Large intestine (tissue), 3 donors: ENCODE data around the gene CADM3. TPM values are rescaled to one million over a fixed set of nuclear protein-coding genes. Genes with fewer than 3 reads are reported as not detected.

Experiments
- DNase-seq, 2 donors: peaks; one replicate each; pipeline versions ENCODE4 v3.0.0 to v3.0.0-alpha.2; 2013
- H3K27ac ChIP-seq: one replicate; pipeline ENCODE4 v1.5.1; 2013; ENCODE audit warnings: low read length
- H3K27me3 ChIP-seq: 2 replicates; pipeline ENCODE4 v1.6.1; 2013; ENCODE audit warnings: low read length; ENCODE audit not compliant: control insufficient read depth, insufficient read depth
- H3K36me3 ChIP-seq: 2 replicates; pipeline ENCODE4 v1.6.1; 2013; ENCODE audit warnings: low read length; ENCODE audit not compliant: control insufficient read depth, insufficient read depth
- H3K4me1 ChIP-seq: one replicate; pipeline ENCODE4 v1.6.1; 2013; ENCODE audit warnings: low read length; ENCODE audit not compliant: control insufficient read depth, insufficient read depth
- H3K4me3 ChIP-seq: one replicate; pipeline ENCODE4 v1.5.1; 2013; ENCODE audit warnings: low read length
- H3K9me3 ChIP-seq: one replicate; pipeline ENCODE4 v1.6.1; 2013; ENCODE audit warnings: mild to moderate bottlenecking, low read depth, low read length, moderate library complexity; ENCODE audit not compliant: control insufficient read depth
- WGBS: methylation state at CpG from one replicate; pipeline ENCODE4 v1.1.5; 2013; ENCODE audit warnings: low lambda C conversion rate; ENCODE audit not compliant: insufficient coverage; 5-methylcytosine and 5-hydroxymethylcytosine counted together
- polyA plus RNA-seq: library from polyadenylated mRNA; unstranded; fragments of 120-200 nt; gene quantifications from one replicate; pipeline ENCODE4 v1.2.1, GENCODE V29; 2013

Gene CADM3
- polyA plus RNA-seq, 1 donor: 14.5 TPM

- Histone ChIP-seq H3K4me1 (no peaks in the 10 kb centered on the region), H3K27ac (no peak overlapping the region), H3K27me3 (peaks cover 63% of the 10 kb centered on the region), H3K36me3 (no peaks in the 10 kb centered on the region), H3K9me3 (no peaks in the 10 kb centered on the region), H3K4me3 (peak overlapping the region; percentile 6)
- DNase-seq: no peak
- no CpG with 5 or more reads among the region's 7 CpGs for WGBS
Measured at GRCh38 chr1:159173320-159173719, 1.9 kb downstream of the CADM3 start.

- H3K4me3 ChIP-seq: no peak overlapping the region
- peaks cover 43% of the 10 kb centered on the region for H3K27me3 ChIP-seq
- DNase-seq: no peak
- no peak overlapping the region for H3K27ac ChIP-seq
- no peaks in the 10 kb centered on the region for H3K4me1 ChIP-seq
- no CpG with 5 or more reads among the region's 2 CpGs for WGBS
- no peaks in the 10 kb centered on the region for H3K9me3 ChIP-seq
- H3K36me3 ChIP-seq: no peaks in the 10 kb centered on the region
Measured at GRCh38 chr1:159175571-159175970, 4.2 kb downstream of the CADM3 start.

GRCh38 chr1:159177272-159177907 is 6.0 kb downstream of the CADM3 start:
- peak; percentile 65 to 75 for DNase-seq
- no peaks in the 10 kb centered on the region for H3K9me3 ChIP-seq
- peaks cover 36% of the 10 kb centered on the region for H3K27me3 ChIP-seq
- no peak overlapping the region for H3K4me3 ChIP-seq
- no peak overlapping the region for H3K27ac ChIP-seq
- H3K4me1 ChIP-seq: no peaks in the 10 kb centered on the region
- no peaks in the 10 kb centered on the region for H3K36me3 ChIP-seq
- no CpG with 5 or more reads among the region's 3 CpGs for WGBS

GRCh38 chr1:159179906-159180305 is 8.5 kb downstream of the CADM3 start:
- Histone ChIP-seq H3K4me3 (no peak overlapping the region), H3K36me3 (no peaks in the 10 kb centered on the region), H3K27ac (no peak overlapping the region), H3K27me3 (peaks cover 14% of the 10 kb centered on the region), H3K9me3 (no peaks in the 10 kb centered on the region), H3K4me1 (no peaks in the 10 kb centered on the region)
- DNase-seq: no peak

GRCh38 chr1:159180516-159180915 is 9.1 kb downstream of the CADM3 start:
- Histone ChIP-seq H3K9me3 (no peaks in the 10 kb centered on the region), H3K36me3 (no peaks in the 10 kb centered on the region), H3K27ac (no peak overlapping the region), H3K27me3 (peaks cover 16% of the 10 kb centered on the region), H3K4me1 (no peaks in the 10 kb centered on the region), H3K4me3 (no peak overlapping the region)
- no peak for DNase-seq
- no CpG with 5 or more reads among the region's 2 CpGs for WGBS

- no peaks in the 10 kb centered on the region for H3K4me1 ChIP-seq
- no peak for DNase-seq
- no peaks in the 10 kb centered on the region for H3K36me3 ChIP-seq
- peaks cover 21% of the 10 kb centered on the region for H3K27me3 ChIP-seq
- 33% methylated on average over 1 of the region's 4 CpGs for WGBS
- H3K4me3 ChIP-seq: no peak overlapping the region
- H3K9me3 ChIP-seq: no peaks in the 10 kb centered on the region
- H3K27ac ChIP-seq: no peak overlapping the region
Measured at GRCh38 chr1:159181328-159182024, 10.1 kb downstream of the CADM3 start.

GRCh38 chr1:159184201-159184600 is 12.8 kb downstream of the CADM3 start:
- Histone ChIP-seq H3K4me1 (no peaks in the 10 kb centered on the region), H3K4me3 (no peak overlapping the region), H3K27me3 (peaks cover 43% of the 10 kb centered on the region), H3K9me3 (no peaks in the 10 kb centered on the region), H3K27ac (no peak overlapping the region), H3K36me3 (no peaks in the 10 kb centered on the region)
- no CpG with 5 or more reads among the region's 2 CpGs for WGBS
- DNase-seq: no peak

GRCh38 chr1:159185121-159185520 is 13.7 kb downstream of the CADM3 start:
- no peak for DNase-seq
- Histone ChIP-seq H3K4me3 (no peak overlapping the region), H3K27me3 (peaks cover 52% of the 10 kb centered on the region), H3K4me1 (no peaks in the 10 kb centered on the region), H3K27ac (no peak overlapping the region), H3K9me3 (no peaks in the 10 kb centered on the region), H3K36me3 (no peaks in the 10 kb centered on the region)
- no CpG with 5 or more reads among the region's 5 CpGs for WGBS

- Histone ChIP-seq H3K4me1 (no peaks in the 10 kb centered on the region), H3K4me3 (no peak overlapping the region), H3K36me3 (no peaks in the 10 kb centered on the region), H3K9me3 (no peaks in the 10 kb centered on the region), H3K27ac (no peak overlapping the region), H3K27me3 (peaks cover 55% of the 10 kb centered on the region)
- no CpG with 5 or more reads among the region's 3 CpGs for WGBS
- no peak for DNase-seq
Measured at GRCh38 chr1:159187033-159187432, 15.6 kb downstream of the CADM3 start.

GRCh38 chr1:159187647-159188374 is 16.4 kb downstream of the CADM3 start:
- no peaks in the 10 kb centered on the region for H3K36me3 ChIP-seq
- H3K4me3 ChIP-seq: no peak overlapping the region
- H3K27ac ChIP-seq: no peak overlapping the region
- peaks cover 52% of the 10 kb centered on the region for H3K27me3 ChIP-seq
- no peaks in the 10 kb centered on the region for H3K4me1 ChIP-seq
- no peak for DNase-seq
- H3K9me3 ChIP-seq: no peaks in the 10 kb centered on the region
- 12% methylated on average over 5 of the region's 14 CpGs for whole genome bisulfite sequencing
